Measurements from ENCODE around the gene LRP1B. TPM values are rescaled to one million over a fixed set of nuclear protein-coding genes. Genes with fewer than 3 reads are reported as not detected.

LRP1B gene
- total and polyA plus RNA-seq, 2 donors from 2014 or later, result 0.69 to 1.2 TPM

DNA sequence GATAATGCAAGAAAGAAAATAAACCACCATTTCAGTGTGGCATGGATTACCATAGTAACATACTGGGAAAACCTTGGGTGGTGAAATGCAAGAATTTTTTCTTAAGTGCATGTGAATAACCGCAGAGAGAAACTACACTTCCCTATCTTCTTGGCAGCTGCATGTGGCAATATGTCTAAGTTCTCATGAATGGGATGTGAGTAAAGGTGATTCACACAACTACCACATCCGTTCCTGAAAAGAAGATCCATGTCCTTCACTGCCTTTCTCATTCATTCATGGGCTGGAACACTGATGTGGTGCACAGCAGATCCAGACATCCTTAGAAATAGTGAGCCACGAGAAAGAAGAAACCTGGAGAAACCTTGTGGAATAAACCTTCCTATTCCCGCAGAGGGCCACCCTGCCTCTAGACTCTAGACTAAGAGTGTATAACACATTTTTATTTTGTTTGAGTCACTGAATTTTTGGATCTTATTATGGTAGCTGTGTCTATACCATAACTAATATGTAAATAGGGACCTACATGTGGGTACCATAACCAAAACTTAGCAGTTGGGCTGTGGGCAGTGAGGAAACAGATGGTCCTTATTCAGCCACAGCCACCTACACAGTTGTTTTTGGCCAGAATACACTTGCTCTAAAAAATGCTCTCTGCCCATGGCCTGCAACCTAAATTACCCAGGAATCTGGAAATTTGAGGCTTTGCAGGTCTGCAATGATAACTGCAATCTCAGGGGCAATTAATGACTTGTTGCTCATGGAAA lies 573.3 kb downstream of the LRP1B start:
- no peak for FAIRE-seq
- Histone ChIP-seq H3K27me3 (ENCODE audit: control insufficient read depth, insufficient read depth, low read length) (no peaks in the 10 kb centered on the region), H3K9ac (ENCODE audit: low read length in 3 of 3) (no peak overlapping the region), H3K27ac (ENCODE audit: low read depth in 2 of 2, low read length in 2 of 2) (no peak overlapping the region), H3K36me3 (ENCODE audit: control insufficient read depth in 2 of 3, insufficient read depth in 3 of 3, low read length in 3 of 3) (no peaks in the 10 kb centered on the region), H3K4me3 (ENCODE audit: low read length in 3 of 3) (no peak overlapping the region), H3K9me3 (ENCODE audit: control insufficient read depth in 2 of 3, insufficient read depth in 1 of 3, low read length in 3 of 3) (no peaks in the 10 kb centered on the region), H3K4me1 (ENCODE audit: control insufficient read depth in 2 of 3, insufficient read depth in 2 of 3, low read depth in 1 of 3, low read length in 3 of 3) (no peaks in the 10 kb centered on the region)
- intact Hi-C loops (cut with DNase I), result no loop called here
- no peak for DNase-seq
- TF ChIP-seq, protein P1, sequence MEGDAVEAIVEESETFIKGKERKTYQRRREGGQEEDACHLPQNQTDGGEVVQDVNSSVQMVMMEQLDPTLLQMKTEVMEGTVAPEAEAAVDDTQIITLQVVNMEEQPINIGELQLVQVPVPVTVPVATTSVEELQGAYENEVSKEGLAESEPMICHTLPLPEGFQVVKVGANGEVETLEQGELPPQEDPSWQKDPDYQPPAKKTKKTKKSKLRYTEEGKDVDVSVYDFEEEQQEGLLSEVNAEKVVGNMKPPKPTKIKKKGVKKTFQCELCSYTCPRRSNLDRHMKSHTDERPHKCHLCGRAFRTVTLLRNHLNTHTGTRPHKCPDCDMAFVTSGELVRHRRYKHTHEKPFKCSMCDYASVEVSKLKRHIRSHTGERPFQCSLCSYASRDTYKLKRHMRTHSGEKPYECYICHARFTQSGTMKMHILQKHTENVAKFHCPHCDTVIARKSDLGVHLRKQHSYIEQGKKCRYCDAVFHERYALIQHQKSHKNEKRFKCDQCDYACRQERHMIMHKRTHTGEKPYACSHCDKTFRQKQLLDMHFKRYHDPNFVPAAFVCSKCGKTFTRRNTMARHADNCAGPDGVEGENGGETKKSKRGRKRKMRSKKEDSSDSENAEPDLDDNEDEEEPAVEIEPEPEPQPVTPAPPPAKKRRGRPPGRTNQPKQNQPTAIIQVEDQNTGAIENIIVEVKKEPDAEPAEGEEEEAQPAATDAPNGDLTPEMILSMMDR (IDR thresholded peaks at IDR 0.05; ENCODE audit: borderline replicate concordance, extremely low read depth, insufficient read depth), result no peak

DNA sequence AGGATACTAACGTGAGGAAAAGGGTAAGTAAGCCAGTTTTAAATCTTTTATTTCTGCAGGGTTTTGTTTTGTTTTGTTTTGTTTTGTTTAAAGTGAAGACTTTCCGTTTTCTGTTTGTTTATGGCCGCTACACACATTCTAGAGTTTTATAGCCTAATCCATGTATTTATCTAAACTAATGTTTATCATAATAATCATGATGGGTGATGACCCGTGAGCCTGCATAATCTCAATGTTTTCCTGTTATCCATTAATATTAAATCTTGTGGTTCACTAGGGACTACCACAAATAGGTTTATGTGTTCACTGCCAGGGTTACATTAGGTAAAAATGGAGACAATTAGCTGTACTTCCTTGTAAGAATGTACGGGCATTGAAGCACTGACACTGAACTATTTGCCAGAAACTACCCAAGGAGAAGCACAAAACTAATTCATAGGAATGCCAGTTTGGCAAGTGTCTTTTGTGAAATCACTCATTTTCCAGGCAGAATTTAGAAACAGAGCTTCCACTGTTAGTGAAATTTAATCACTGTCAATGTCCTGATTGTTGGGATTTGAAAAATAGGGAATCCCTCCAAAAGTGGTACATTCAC lies 574.8 kb downstream of the LRP1B start:
- DNase-seq, result no peak
- Histone ChIP-seq H3K27ac (ENCODE audit: low read depth in 2 of 2, low read length in 2 of 2) (no peak overlapping the region), H3K9me3 (ENCODE audit: control insufficient read depth in 2 of 3, insufficient read depth in 1 of 3, low read length in 3 of 3) (no peaks in the 10 kb centered on the region), H3K36me3 (ENCODE audit: control insufficient read depth in 2 of 3, insufficient read depth in 3 of 3, low read length in 3 of 3) (no peaks in the 10 kb centered on the region), H3K4me3 (ENCODE audit: low read length in 3 of 3) (no peak overlapping the region), H3K4me1 (ENCODE audit: control insufficient read depth in 2 of 3, insufficient read depth in 2 of 3, low read depth in 1 of 3, low read length in 3 of 3) (no peaks in the 10 kb centered on the region), H3K27me3 (ENCODE audit: control insufficient read depth, insufficient read depth, low read length) (no peaks in the 10 kb centered on the region), H3K9ac (ENCODE audit: low read length in 3 of 3) (no peak overlapping the region)
- FAIRE-seq, result no peak
- TF ChIP-seq, protein P1 (IDR thresholded peaks at IDR 0.05; ENCODE audit: borderline replicate concordance, extremely low read depth, insufficient read depth), result no peak
- intact Hi-C loops (cut with DNase I), result no loop called here

DNA sequence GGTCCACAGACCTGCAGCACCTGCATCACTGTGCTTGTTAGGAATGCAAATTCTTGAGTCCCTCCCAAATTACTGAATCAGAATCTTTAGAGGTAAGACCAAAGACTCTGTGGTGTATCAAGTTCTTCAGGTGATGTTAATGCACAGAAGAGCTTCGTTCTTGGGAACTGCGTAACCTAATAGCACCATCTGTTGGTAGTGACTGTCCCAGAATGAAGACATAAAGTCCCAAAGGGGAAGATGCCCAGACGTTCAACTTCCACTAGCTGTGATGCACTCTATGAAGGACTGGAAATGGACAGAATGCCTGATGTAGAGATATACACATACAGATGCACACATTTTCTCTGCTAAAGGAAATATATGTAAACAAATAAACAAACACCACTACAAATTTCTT lies 576.0 kb downstream of the LRP1B start:
- Histone ChIP-seq H3K27me3 (ENCODE audit: control insufficient read depth, insufficient read depth, low read length) (no peaks in the 10 kb centered on the region), H3K36me3 (ENCODE audit: control insufficient read depth in 2 of 3, insufficient read depth in 3 of 3, low read length in 3 of 3) (no peaks in the 10 kb centered on the region), H3K9me3 (ENCODE audit: control insufficient read depth in 2 of 3, insufficient read depth in 1 of 3, low read length in 3 of 3) (no peaks in the 10 kb centered on the region), H3K4me3 (ENCODE audit: low read length in 3 of 3) (no peak overlapping the region), H3K27ac (ENCODE audit: low read depth in 2 of 2, low read length in 2 of 2) (no peak overlapping the region), H3K9ac (ENCODE audit: low read length in 3 of 3) (no peak overlapping the region), H3K4me1 (ENCODE audit: control insufficient read depth in 2 of 3, insufficient read depth in 2 of 3, low read depth in 1 of 3, low read length in 3 of 3) (no peaks in the 10 kb centered on the region)
- FAIRE-seq (no peak), DNase-seq (peak in 3 of 5 donors; percentile 17 to 71 (median 67))
- TF ChIP-seq, protein P1 (IDR thresholded peaks at IDR 0.05; ENCODE audit: borderline replicate concordance, extremely low read depth, insufficient read depth), result peak; percentile 36
- intact Hi-C loops (cut with DNase I), result no loop called here
